B cell (primary cell): Measurements from ENCODE around the gene UBAC2. TPM values are rescaled to one million over a fixed set of nuclear protein-coding genes. Genes with fewer than 3 reads are reported as not detected.
A peak's percentile ranks its signal among the peaks of the same experiment; 100 is the strongest.

Source experiments
- ATAC-seq: fragments of 200-7000 bp; cut with Tn5 transposase; one replicate; pipeline ENCODE4 v1.10.0; 2021; ENCODE audit warnings: low read depth, mild to moderate bottlenecking, moderate number of reproducible peaks, moderate library complexity
- CTCF ChIA-PET: fragments of 350-600 bp; sonication (Branson Sonifier 250); formaldehyde crosslinking; loops from one replicate; lab custom pipeline; 2021; ENCODE audit warnings: antibody characterized with exemption, inconsistent platforms; lab: Charles Lee
- POLR2A ChIA-PET: fragments of 350-600 bp; sonication (Branson Sonifier 250); formaldehyde crosslinking; loops from one replicate; lab custom pipeline; 2021; ENCODE audit warnings: antibody characterized with exemption; lab: Charles Lee
- DNase-seq: peaks from one replicate; pipeline ENCODE4 v3.0.0; 2013
- H2AFZ ChIP-seq: 2 replicates; pipeline ENCODE4 v1.6.1; 2012; ENCODE audit warnings: mild to moderate bottlenecking, low read depth, low read length; ENCODE audit not compliant: insufficient read depth, poor library complexity, severe bottlenecking
- H3K27ac ChIP-seq, 2 donors: 1 replicate in 1 of 2; 2 replicates in 1 of 2; pipeline ENCODE4 v1.5.1; 2012 to 2013; ENCODE audit warnings: low read length in 2 of 2, mild to moderate bottlenecking in 2 of 2, moderate library complexity in 1 of 2
- H3K27me3 ChIP-seq, 4 experiments: fragments of 200-600 bp in 1 of 4; sonication (generic) in 1 of 4; replicated peaks in 1 of 4; 1 replicate in 2 of 4; 2 replicates in 2 of 4; pipeline versions ENCODE4 v1.6.1 to v1.7.0; 2013 to 2016; ENCODE audit warnings: low read length in 3 of 4, mild to moderate bottlenecking in 2 of 4, mixed read lengths in 1 of 4, moderate library complexity in 1 of 4; ENCODE audit not compliant: insufficient read depth in 4 of 4, control insufficient read depth in 3 of 4; ENCODE audit errors: control extremely low read depth in 1 of 4
- H3K36me3 ChIP-seq, 2 experiments: replicated peaks in 1 of 2; 1 replicate in 1 of 2; 2 replicates in 1 of 2; pipeline versions ENCODE4 v1.6.1 to v1.7.1; 2013; ENCODE audit warnings: low read length in 1 of 2; ENCODE audit not compliant: insufficient read depth in 2 of 2, control insufficient read depth in 1 of 2; ENCODE audit errors: control extremely low read depth in 1 of 2, extremely low read depth in 1 of 2
- H3K4me1 ChIP-seq, 2 donors: fragments of 200-600 bp in 1 of 2; sonication (generic) in 1 of 2; 1 replicate in 1 of 2; 2 replicates in 1 of 2; pipeline versions ENCODE4 v1.5.1 to v1.6.1; 2013 to 2017; ENCODE audit warnings: low read length in 2 of 2; ENCODE audit not compliant: control insufficient read depth in 2 of 2, insufficient read depth in 2 of 2
- H3K4me2 ChIP-seq: replicated peaks from 2 replicates; pipeline ENCODE3; 2012; ENCODE audit warnings: mild to moderate bottlenecking, low read depth, low read length; ENCODE audit not compliant: poor library complexity, severe bottlenecking
- H3K4me3 ChIP-seq, 5 experiments: fragments of 200-600 bp in 1 of 5; sonication (generic) in 1 of 5; 1 replicate in 3 of 5; 2 replicates in 2 of 5; pipeline versions ENCODE4 v1.5.1 to v1.7.0; 2011 to 2016; ENCODE audit warnings: low read length in 4 of 5, mild to moderate bottlenecking in 4 of 5, low read depth in 2 of 5, control low read depth in 1 of 5, moderate library complexity in 1 of 5; ENCODE audit not compliant: insufficient read depth in 1 of 5; ENCODE audit errors: control extremely low read depth in 1 of 5, extremely low read depth in 1 of 5
- H3K79me2 ChIP-seq: fragments of 200-600 bp; sonication (generic); one replicate; pipeline ENCODE4 v1.6.0; 2016; ENCODE audit warnings: low read length; ENCODE audit not compliant: control insufficient read depth, insufficient read depth
- H3K9ac ChIP-seq: fragments of 200-600 bp; sonication (generic); 2 replicates; pipeline ENCODE4 v1.6.1; 2017; ENCODE audit warnings: mild to moderate bottlenecking, low read length, moderate library complexity
- H3K9me3 ChIP-seq, 3 donors: one replicate each; pipeline versions ENCODE4 v1.6.1 to v1.7.1; 2013; ENCODE audit warnings: low read length in 2 of 3; ENCODE audit not compliant: control insufficient read depth in 2 of 3, insufficient read depth in 1 of 3; ENCODE audit errors: control extremely low read depth in 1 of 3
- H4K20me1 ChIP-seq: 2 replicates; pipeline ENCODE4 v1.6.0; 2012; ENCODE audit warnings: mild to moderate bottlenecking, low read length; ENCODE audit not compliant: insufficient read depth, control insufficient read depth, poor library complexity, severe bottlenecking
- H3K27ac Mint-ChIP-seq: one replicate; pipeline ENCODE4 v1.8.0; 2021; ENCODE audit warnings: mixed read lengths
- H3K27me3 Mint-ChIP-seq: one replicate; pipeline ENCODE4 v1.8.0; 2021; ENCODE audit warnings: mixed read lengths
- H3K4me1 Mint-ChIP-seq: one replicate; pipeline ENCODE4 v1.8.0; 2021; ENCODE audit warnings: mixed read lengths
- H3K4me3 Mint-ChIP-seq: one replicate; pipeline ENCODE4 v1.8.0; 2021; ENCODE audit warnings: mixed read lengths
- H3K9me3 Mint-ChIP-seq: one replicate; pipeline ENCODE4 v1.8.0; 2022; ENCODE audit warnings: mixed read lengths; ENCODE audit not compliant: insufficient read depth
- EZH2 ChIP-seq: IDR thresholded peaks from 2 replicates; pipeline ENCODE4 v1.6.1; 2012; ENCODE audit warnings: borderline replicate concordance, low read depth, mild to moderate bottlenecking, moderate library complexity, low read length; ENCODE audit not compliant: insufficient read depth, poor library complexity, severe bottlenecking
- WGBS: methylation state at CpG from one replicate; pipeline ENCODE4 v1.1.5; 2013; ENCODE audit warnings: missing lambda C conversion rate; ENCODE audit not compliant: insufficient coverage; 5-methylcytosine and 5-hydroxymethylcytosine counted together
- intact Hi-C: fragments of 100-400 bp; cut with micrococcal nuclease; formaldehyde crosslinking; loops from one replicate; pipeline ENCODE4 v1.10.0; 2022
- polyA plus RNA-seq: library from polyadenylated mRNA; depleted of rRNA; stranded (reverse); fragments of >200 nt; gene quantifications from 2 replicates; pipeline ENCODE4 v1.2.3, GENCODE V29; 2012
- total RNA-seq, 2 donors: library from RNA; stranded (reverse); fragments of 120-200 nt in 1 of 2; gene quantifications; 1 replicate in 1 of 2; 2 replicates in 1 of 2; pipeline versions ENCODE4 v1.2.3 to v1.2.4, GENCODE V29; 2013 to 2022
- TF ChIP-seq, protein P1 (sequence below): fragments of 200-600 bp; IDR thresholded peaks from one replicate; pipeline ENCODE4 v1.8.0; 2022; ENCODE audit warnings: antibody characterized with exemption, mild to moderate bottlenecking

Gene UBAC2
- total and polyA plus RNA-seq, 2 donors (not counting 1 experiment from before 2014, with no cell fraction given): 56.3 to 60.8 TPM

DNA sequence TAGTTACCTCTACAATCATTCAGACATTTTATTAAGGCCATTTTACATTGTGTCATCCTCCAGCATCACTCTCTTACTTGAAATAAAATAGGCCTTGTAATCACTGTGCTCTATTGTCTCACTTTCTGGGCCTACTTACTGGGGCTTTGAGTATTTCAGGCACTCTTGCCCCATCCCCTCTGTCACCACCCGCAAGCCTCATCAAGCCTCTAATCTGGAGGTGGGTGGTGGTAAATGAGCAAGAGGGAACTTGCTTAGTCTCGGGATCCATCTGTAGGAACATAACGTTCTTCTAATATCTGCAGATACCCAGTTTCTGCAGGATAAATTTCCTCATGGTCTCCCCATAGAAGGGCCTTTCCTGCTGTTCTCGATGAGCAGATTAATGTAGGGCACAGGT lies 77.0 kb downstream of the UBAC2 start:
- TF ChIP-seq, protein P1, sequence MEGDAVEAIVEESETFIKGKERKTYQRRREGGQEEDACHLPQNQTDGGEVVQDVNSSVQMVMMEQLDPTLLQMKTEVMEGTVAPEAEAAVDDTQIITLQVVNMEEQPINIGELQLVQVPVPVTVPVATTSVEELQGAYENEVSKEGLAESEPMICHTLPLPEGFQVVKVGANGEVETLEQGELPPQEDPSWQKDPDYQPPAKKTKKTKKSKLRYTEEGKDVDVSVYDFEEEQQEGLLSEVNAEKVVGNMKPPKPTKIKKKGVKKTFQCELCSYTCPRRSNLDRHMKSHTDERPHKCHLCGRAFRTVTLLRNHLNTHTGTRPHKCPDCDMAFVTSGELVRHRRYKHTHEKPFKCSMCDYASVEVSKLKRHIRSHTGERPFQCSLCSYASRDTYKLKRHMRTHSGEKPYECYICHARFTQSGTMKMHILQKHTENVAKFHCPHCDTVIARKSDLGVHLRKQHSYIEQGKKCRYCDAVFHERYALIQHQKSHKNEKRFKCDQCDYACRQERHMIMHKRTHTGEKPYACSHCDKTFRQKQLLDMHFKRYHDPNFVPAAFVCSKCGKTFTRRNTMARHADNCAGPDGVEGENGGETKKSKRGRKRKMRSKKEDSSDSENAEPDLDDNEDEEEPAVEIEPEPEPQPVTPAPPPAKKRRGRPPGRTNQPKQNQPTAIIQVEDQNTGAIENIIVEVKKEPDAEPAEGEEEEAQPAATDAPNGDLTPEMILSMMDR: no peak
- TF ChIP-seq EZH2: no peak
- no peak for ATAC-seq
- CTCF ChIA-PET: interaction anchor here (1.0 to 17.1 kb wide), 4 partner anchors 10 to 159 kb away, joined by 3 to 477 read pairs (median 84); no protein-coding TSS in a partner anchor

DNA sequence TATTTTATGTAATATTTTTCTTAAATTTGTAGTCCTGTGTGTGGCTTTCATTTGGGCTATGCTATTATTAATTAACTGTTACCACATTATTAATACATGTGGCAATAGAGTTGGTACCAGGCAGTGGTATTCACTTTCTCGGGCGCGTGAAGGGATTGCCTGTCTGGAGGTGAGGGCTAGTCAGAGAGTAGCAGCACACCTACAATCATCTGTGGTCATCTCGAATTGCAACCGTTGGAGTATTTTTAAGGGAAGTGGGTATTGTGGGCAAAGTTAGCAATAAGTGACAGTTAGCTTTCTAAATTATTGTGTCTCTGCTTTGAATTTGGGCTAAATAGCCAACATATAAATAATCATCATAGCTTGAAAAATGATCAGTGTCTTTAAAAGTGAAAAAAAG lies 77.5 kb downstream of the UBAC2 start:
- H3K4me3 ChIP-seq: no peak overlapping the region
- peaks cover 78 to 81% of the 10 kb centered on the region in 2 donors for H3K4me1 ChIP-seq
- no peak for TF ChIP-seq EZH2
- TF ChIP-seq, protein P1: no peak
- WGBS: no CpG with 5 or more reads among the region's 5 CpGs
- H3K4me2 ChIP-seq: peak overlapping the region; percentile 34
- intact Hi-C loops: no loop called here
- no peaks in the 10 kb centered on the region for H3K27me3 Mint-ChIP-seq
- no peaks in the 10 kb centered on the region for H4K20me1 ChIP-seq
- no peak overlapping the region for H2AFZ ChIP-seq
- H3K9ac ChIP-seq: no peak overlapping the region
- no peaks in the 10 kb centered on the region for H3K9me3 Mint-ChIP-seq
- no peaks in the 10 kb centered on the region for H3K27me3 ChIP-seq
- no peaks in the 10 kb centered on the region for H3K9me3 ChIP-seq
- peak overlapping the region; percentile 7 for H3K27ac Mint-ChIP-seq
- H3K4me1 Mint-ChIP-seq: peaks cover 85% of the 10 kb centered on the region
- H3K4me3 Mint-ChIP-seq: no peak overlapping the region
- H3K27ac ChIP-seq: no peak overlapping the region
- DNase-seq (no peak), ATAC-seq (no peak)
- POLR2A ChIA-PET: no interaction called here
- CTCF ChIA-PET: interaction anchor here (1.0 to 17.1 kb wide), 5 partner anchors 10 to 159 kb away, joined by 3 to 477 read pairs (median 5); no protein-coding TSS in a partner anchor
- H3K36me3 ChIP-seq: peaks cover 0 to 24% of the 10 kb centered on the region in 2 experiments
- peaks cover 76% of the 10 kb centered on the region for H3K79me2 ChIP-seq

More for the DNA sequence above, 77.0 kb downstream of the UBAC2 start:
- intact Hi-C loops: no loop called here
- H2AFZ ChIP-seq: no peak overlapping the region
- Mint-ChIP-seq H3K4me1 (peaks cover 83% of the 10 kb centered on the region), H3K27ac (peak overlapping the region; percentile 50), H3K4me3 (no peak overlapping the region), H3K9me3 (no peaks in the 10 kb centered on the region), H3K27me3 (no peaks in the 10 kb centered on the region)
- no peak overlapping the region for H3K4me2 ChIP-seq
- H3K79me2 ChIP-seq: peaks cover 81% of the 10 kb centered on the region
- 90% methylated on average over 2 of the region's 4 CpGs for WGBS
- H3K9ac ChIP-seq: no peak overlapping the region
- POLR2A ChIA-PET: no interaction called here
- H3K36me3 ChIP-seq: peaks cover 0 to 24% of the 10 kb centered on the region in 2 experiments
- H3K4me3 ChIP-seq: no peak overlapping the region
- H3K9me3 ChIP-seq: peaks cover 0 to 2% (median under 1%) of the 10 kb centered on the region in 3 donors
- no peak for DNase-seq
- no peaks in the 10 kb centered on the region for H4K20me1 ChIP-seq
- H3K27me3 ChIP-seq: no peaks in the 10 kb centered on the region
- H3K4me1 ChIP-seq: peaks cover 73 to 78% of the 10 kb centered on the region in 2 donors
- no peak overlapping the region for H3K27ac ChIP-seq
